ENCODE results near the gene FSTL3. TPM values are rescaled to one million over a fixed set of nuclear protein-coding genes. Genes with fewer than 3 reads are reported as not detected.
"Not testable (repeated sequence)": the region's sequence is repeated elsewhere in the genome, so short reads cannot be mapped to it uniquely, and the experiment has no call there.

FSTL3 gene
- total RNA-seq, 2 experiments from 2014 or later: 9.3 to 9.8 TPM

DNA sequence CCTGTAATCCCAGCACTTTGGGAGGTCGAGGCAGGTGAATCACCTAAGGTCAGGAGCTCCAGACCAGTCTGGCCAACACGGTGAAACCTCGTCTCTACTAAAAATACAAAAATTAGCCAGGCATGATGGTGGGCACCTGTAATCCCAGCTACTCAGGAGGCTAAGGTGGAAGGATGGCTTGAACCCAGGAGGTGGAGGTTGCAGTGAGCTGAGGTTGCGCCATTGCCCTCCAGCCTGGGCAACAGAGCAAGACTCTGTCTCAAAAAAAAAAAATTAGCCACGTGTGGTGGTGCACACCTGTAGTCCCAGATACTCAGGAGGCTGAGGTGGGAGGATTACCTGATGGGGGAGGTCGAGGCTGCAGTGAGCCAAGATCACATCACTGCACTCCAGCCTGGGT lies 26.7 kb downstream of the FSTL3 start:
- H3K4me3 Mint-ChIP-seq; H3K36me3 Mint-ChIP-seq (ENCODE audit: low read depth); H3K9me3 Mint-ChIP-seq; CTCF ChIA-PET; DNase-seq; H3K27ac Mint-ChIP-seq: not testable (repeated sequence)
- peaks cover 23% of the 10 kb centered on the region for H3K27me3 Mint-ChIP-seq (ENCODE audit: low read depth)
- H3K4me1 Mint-ChIP-seq (ENCODE audit: low read depth): peaks cover 13% of the 10 kb centered on the region
- intact Hi-C loops (cut with micrococcal nuclease): loop anchor here (1.0 kb wide), 1 partner anchor 23 kb away; no protein-coding TSS in a partner anchor

DNA sequence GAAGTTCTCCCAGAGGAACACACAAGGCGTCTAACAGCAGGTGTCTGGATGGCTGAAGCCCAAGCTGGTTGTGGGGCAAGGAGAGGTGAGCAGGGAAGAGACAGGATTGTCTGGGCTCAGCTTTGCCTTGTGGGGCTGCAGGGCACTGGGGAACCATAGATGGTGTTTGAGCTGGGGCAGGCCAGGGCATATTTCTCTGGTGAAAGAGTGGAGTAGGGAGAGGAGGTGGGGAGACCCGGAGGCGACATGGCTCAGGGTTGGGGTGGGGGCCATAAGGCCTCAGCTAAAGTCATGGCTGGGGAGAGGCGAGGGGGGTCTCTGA lies 27.1 kb downstream of the FSTL3 start:
- no peaks in the 10 kb centered on the region for H3K9me3 Mint-ChIP-seq
- no peak overlapping the region for H3K27ac Mint-ChIP-seq
- H3K4me3 Mint-ChIP-seq: peak overlapping the region; percentile 4
- CTCF ChIA-PET: interaction anchor here (0.7 kb wide), 1 partner anchor 52 kb away, joined by 3 read pairs; no protein-coding TSS in a partner anchor
- H3K4me1 Mint-ChIP-seq (ENCODE audit: low read depth): peaks cover 13% of the 10 kb centered on the region
- H3K36me3 Mint-ChIP-seq (ENCODE audit: low read depth): no peaks in the 10 kb centered on the region
- intact Hi-C loops (cut with micrococcal nuclease): loop anchor here (1.0 kb wide), 1 partner anchor 23 kb away; no protein-coding TSS in a partner anchor
- no peak for DNase-seq
- peaks cover 27% of the 10 kb centered on the region for H3K27me3 Mint-ChIP-seq (ENCODE audit: low read depth)

GRCh38 chr19:703651-704446 lies 27.7 kb downstream of the FSTL3 start:
- H3K36me3 Mint-ChIP-seq (ENCODE audit: low read depth): no peaks in the 10 kb centered on the region
- H3K27me3 Mint-ChIP-seq (ENCODE audit: low read depth): peaks cover 24% of the 10 kb centered on the region
- H3K4me3 Mint-ChIP-seq: peak overlapping the region; percentile 4
- peaks cover 13% of the 10 kb centered on the region for H3K4me1 Mint-ChIP-seq (ENCODE audit: low read depth)
- H3K9me3 Mint-ChIP-seq: no peaks in the 10 kb centered on the region
- H3K27ac Mint-ChIP-seq: no peak overlapping the region
- intact Hi-C loops (cut with micrococcal nuclease): loop anchor here (1.0 kb wide), 1 partner anchor 24 kb away; no protein-coding TSS in a partner anchor
- DNase-seq: peak; percentile 68
- CTCF ChIA-PET: interaction anchor here (0.7 kb wide), 1 partner anchor 52 kb away, joined by 3 read pairs; no protein-coding TSS in a partner anchor

GRCh38 chr19:704447-704741 lies 28.2 kb downstream of the FSTL3 start:
- DNase-seq: no peak
- intact Hi-C loops (cut with micrococcal nuclease): no loop called here
- H3K36me3 Mint-ChIP-seq (ENCODE audit: low read depth): no peaks in the 10 kb centered on the region

GRCh38 chr19:708154-709143 lies 32.3 kb downstream of the FSTL3 start, which contains the start of gene PALM:
Gene PALM (plus strand): TSS chr19:708935. CDS start chr19:709147, 212 bp downstream.
- Mint-ChIP-seq H3K27ac (no peak within 1 kb of the TSS), H3K4me3 (no peak within 1 kb of the TSS), H3K4me1 (ENCODE audit: low read depth) (peaks cover 8% of the 10 kb centered on the region), H3K36me3 (ENCODE audit: low read depth) (no peaks in the 10 kb centered on the region), H3K27me3 (ENCODE audit: low read depth) (peaks cover 25% of the 10 kb centered on the region), H3K9me3 (no peaks in the 10 kb centered on the region)
- CTCF ChIA-PET: interaction anchor here (1.0 kb wide), 1 partner anchor 26 kb away, joined by 3 read pairs; no protein-coding TSS in a partner anchor
- intact Hi-C loops (cut with micrococcal nuclease): no loop called here
- no peak for DNase-seq

More at GRCh38 chr19:704447-704741, 28.2 kb downstream of the FSTL3 start:
- Mint-ChIP-seq H3K4me1 (ENCODE audit: low read depth) (peaks cover 13% of the 10 kb centered on the region), H3K4me3 (no peak overlapping the region), H3K27me3 (ENCODE audit: low read depth) (peaks cover 22% of the 10 kb centered on the region), H3K27ac (no peak overlapping the region), H3K9me3 (no peaks in the 10 kb centered on the region)
- CTCF ChIA-PET: no interaction called here

GRCh38 chr19:709196-709964 lies 33.2 kb downstream of the FSTL3 start:
- Mint-ChIP-seq H3K27ac (no peak overlapping the region), H3K36me3 (ENCODE audit: low read depth) (no peaks in the 10 kb centered on the region), H3K4me1 (ENCODE audit: low read depth) (peaks cover 2% of the 10 kb centered on the region), H3K9me3 (no peaks in the 10 kb centered on the region), H3K27me3 (ENCODE audit: low read depth) (peaks cover 22% of the 10 kb centered on the region), H3K4me3 (no peak overlapping the region)
- DNase-seq: no peak
- intact Hi-C loops (cut with micrococcal nuclease): no loop called here
- CTCF ChIA-PET: no interaction called here

DNA sequence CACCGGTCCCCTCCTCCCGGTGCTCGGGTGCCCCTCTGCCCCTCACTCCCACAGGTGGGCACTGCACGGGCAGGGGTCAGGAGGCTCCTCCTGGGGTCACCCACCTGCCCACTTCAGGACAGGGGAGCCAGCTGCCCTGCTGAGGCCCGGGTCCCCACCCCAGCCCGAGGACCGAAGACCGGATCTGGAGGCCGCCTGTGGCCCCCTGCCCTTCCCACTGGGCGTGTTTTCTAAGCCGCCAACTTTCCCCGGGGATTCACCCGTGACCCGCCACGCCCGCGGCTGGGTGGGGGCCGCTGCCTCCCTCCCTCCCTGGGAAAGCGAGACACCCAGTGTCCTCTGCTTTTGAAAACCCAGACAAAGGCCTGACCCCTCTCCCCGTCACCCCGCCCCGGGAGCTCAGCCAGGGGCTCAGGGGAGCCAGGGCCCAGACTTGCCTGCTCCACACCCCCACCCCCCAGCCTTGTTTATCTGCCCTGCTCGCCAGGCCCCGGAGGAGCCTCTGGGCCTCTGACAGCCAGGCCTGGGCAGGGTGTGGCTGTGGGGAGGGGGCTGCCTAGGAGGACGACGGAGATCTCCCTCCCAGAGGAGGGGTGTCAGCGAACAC lies 33.9 kb downstream of the FSTL3 start:
- Mint-ChIP-seq H3K4me1 (ENCODE audit: low read depth) (no peaks in the 10 kb centered on the region), H3K4me3 (no peak overlapping the region), H3K27ac (no peak overlapping the region), H3K27me3 (ENCODE audit: low read depth) (peaks cover 22% of the 10 kb centered on the region), H3K36me3 (ENCODE audit: low read depth) (no peaks in the 10 kb centered on the region), H3K9me3 (peaks cover under 1% of the 10 kb centered on the region)
- CTCF ChIA-PET: no interaction called here
- no peak for DNase-seq
- intact Hi-C loops (cut with micrococcal nuclease): no loop called here

DNA sequence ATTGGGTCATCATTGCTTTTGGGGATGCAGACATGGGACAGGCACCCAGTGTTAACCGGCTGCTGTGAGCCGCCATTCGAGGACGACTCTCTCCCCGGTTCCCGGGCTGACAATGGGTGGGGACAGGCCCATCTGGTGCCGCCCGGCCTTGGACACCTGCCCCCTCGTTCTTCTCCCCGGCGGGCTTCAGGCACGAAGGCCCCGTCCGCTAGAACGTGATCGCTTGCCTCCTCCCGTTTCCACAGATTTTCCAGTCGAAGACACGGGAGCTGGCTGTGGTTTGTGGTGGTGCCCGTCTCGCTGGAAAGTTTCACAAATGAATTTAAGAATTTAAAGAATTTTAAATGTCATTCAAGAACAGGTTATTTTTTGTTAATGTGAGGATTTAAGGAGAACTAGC lies 34.6 kb downstream of the FSTL3 start:
- Mint-ChIP-seq H3K9me3 (peaks cover 7% of the 10 kb centered on the region), H3K4me3 (no peak overlapping the region), H3K27ac (no peak overlapping the region), H3K36me3 (ENCODE audit: low read depth) (no peaks in the 10 kb centered on the region), H3K4me1 (ENCODE audit: low read depth) (no peaks in the 10 kb centered on the region), H3K27me3 (ENCODE audit: low read depth) (peaks cover 22% of the 10 kb centered on the region)
- no peak for DNase-seq
- intact Hi-C loops (cut with micrococcal nuclease): no loop called here
- CTCF ChIA-PET: no interaction called here

DNA sequence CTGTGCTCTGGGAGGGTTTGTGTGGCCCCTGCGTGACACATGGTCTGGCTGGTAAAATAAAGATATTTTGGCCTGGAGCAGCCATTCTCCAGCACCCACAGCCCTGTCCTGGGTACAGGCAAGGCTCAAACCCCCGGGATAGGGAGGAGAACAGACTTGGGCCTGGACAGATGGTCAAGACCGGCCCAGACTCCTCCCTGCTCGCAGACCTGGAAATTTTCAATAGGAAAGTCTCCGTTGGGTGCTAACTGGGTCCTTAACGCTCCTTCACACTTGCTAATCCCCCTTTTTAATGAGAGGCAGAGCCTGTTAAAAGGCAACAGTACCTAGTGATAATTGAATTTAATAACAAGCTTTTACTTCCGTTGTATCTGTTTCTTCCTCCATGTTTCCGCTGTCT lies 35.1 kb downstream of the FSTL3 start:
- Mint-ChIP-seq H3K27me3 (ENCODE audit: low read depth) (peaks cover 22% of the 10 kb centered on the region), H3K4me3 (no peak overlapping the region), H3K9me3 (peaks cover 9% of the 10 kb centered on the region), H3K4me1 (ENCODE audit: low read depth) (no peaks in the 10 kb centered on the region), H3K36me3 (ENCODE audit: low read depth) (no peaks in the 10 kb centered on the region), H3K27ac (no peak overlapping the region)
- CTCF ChIA-PET: no interaction called here
- no peak for DNase-seq
- intact Hi-C loops (cut with micrococcal nuclease): no loop called here

- H3K9me3 Mint-ChIP-seq: peaks cover 9% of the 10 kb centered on the region
- no peaks in the 10 kb centered on the region for H3K4me1 Mint-ChIP-seq (ENCODE audit: low read depth)
- DNase-seq: no peak
- H3K4me3 Mint-ChIP-seq: no peak overlapping the region
- no peaks in the 10 kb centered on the region for H3K36me3 Mint-ChIP-seq (ENCODE audit: low read depth)
- CTCF ChIA-PET: no interaction called here
- H3K27ac Mint-ChIP-seq: no peak overlapping the region
- H3K27me3 Mint-ChIP-seq (ENCODE audit: low read depth): peaks cover 28% of the 10 kb centered on the region
- intact Hi-C loops (cut with micrococcal nuclease): no loop called here
These were observed 39.2 kb downstream of the FSTL3 start for GRCh38 chr19:715347-715746.

- DNase-seq: no peak
- Mint-ChIP-seq H3K9me3 (peaks cover 9% of the 10 kb centered on the region), H3K27me3 (ENCODE audit: low read depth) (peaks cover 23% of the 10 kb centered on the region), H3K4me3 (no peak overlapping the region), H3K4me1 (ENCODE audit: low read depth) (no peaks in the 10 kb centered on the region), H3K36me3 (ENCODE audit: low read depth) (no peaks in the 10 kb centered on the region), H3K27ac (no peak overlapping the region)
- CTCF ChIA-PET: no interaction called here
- intact Hi-C loops (cut with micrococcal nuclease): no loop called here
These were observed 42.2 kb downstream of the FSTL3 start for GRCh38 chr19:718251-718951.
